CD14-positive monocyte (primary cell): ENCODE measurements around the gene FNDC3A. TPM values are rescaled to one million over a fixed set of nuclear protein-coding genes. Genes with fewer than 3 reads are reported as not detected.

Experiments
- DNase-seq, 3 donors: peaks; one replicate each; pipeline ENCODE4 v3.0.0-alpha.2; 2011 to 2022
- H2AFZ ChIP-seq: 2 replicates; pipeline ENCODE4 v1.6.0; 2012; ENCODE audit warnings: mild to moderate bottlenecking, low read depth, low read length, inconsistent platforms; ENCODE audit not compliant: insufficient read depth, poor library complexity, severe bottlenecking
- H3K27ac ChIP-seq, 2 donors: 1 replicate in 1 of 2; 2 replicates in 1 of 2; pipeline ENCODE4 v1.5.1; 2012 to 2013; ENCODE audit warnings: low read length in 2 of 2, control low read depth in 1 of 2, inconsistent platforms in 1 of 2, low read depth in 1 of 2, mild to moderate bottlenecking in 1 of 2
- H3K27me3 ChIP-seq, 2 donors: one replicate each; pipeline versions ENCODE4 v1.6.0 to v1.6.1; 2011 to 2013; ENCODE audit warnings: low read length in 2 of 2; ENCODE audit not compliant: control insufficient read depth in 2 of 2, insufficient read depth in 2 of 2
- H3K36me3 ChIP-seq, 2 donors: replicated peaks in 1 of 2; 1 replicate in 1 of 2; 2 replicates in 1 of 2; pipeline versions ENCODE4 v1.5.1 to v1.6.1; 2012 to 2013; ENCODE audit warnings: low read length in 2 of 2, control low read depth in 1 of 2, inconsistent platforms in 1 of 2, mild to moderate bottlenecking in 1 of 2; ENCODE audit not compliant: insufficient read depth in 2 of 2, control insufficient read depth in 1 of 2
- H3K4me1 ChIP-seq, 2 donors: 1 replicate in 1 of 2; 2 replicates in 1 of 2; pipeline versions ENCODE4 v1.5.1 to v1.6.1; 2012 to 2013; ENCODE audit warnings: low read length in 2 of 2, control low read depth in 1 of 2, inconsistent platforms in 1 of 2, mild to moderate bottlenecking in 1 of 2, moderate library complexity in 1 of 2; ENCODE audit not compliant: insufficient read depth in 2 of 2, control insufficient read depth in 1 of 2
- H3K4me2 ChIP-seq: replicated peaks from 2 replicates; pipeline ENCODE3; 2012; ENCODE audit warnings: low read length, moderate library complexity, mild to moderate bottlenecking; ENCODE audit not compliant: poor library complexity, severe bottlenecking; ENCODE audit errors: extremely low read depth
- H3K4me3 ChIP-seq, 3 experiments: fragments of 200-600 bp in 1 of 3; sonication (generic) in 1 of 3; replicated peaks in 1 of 3; 1 replicate in 2 of 3; 2 replicates in 1 of 3; pipeline ENCODE4 v1.5.1; 2011 to 2013; ENCODE audit warnings: low read length in 3 of 3, mild to moderate bottlenecking in 3 of 3, control low read depth in 2 of 3, low read depth in 2 of 3, inconsistent platforms in 1 of 3, moderate library complexity in 1 of 3
- H3K79me2 ChIP-seq: 2 replicates; pipeline ENCODE4 v1.6.0; 2012; ENCODE audit warnings: mild to moderate bottlenecking, control low read depth, inconsistent platforms, low read length, moderate library complexity; ENCODE audit not compliant: insufficient read depth
- H3K9ac ChIP-seq: 2 replicates; pipeline ENCODE4 v1.6.0; 2017; ENCODE audit warnings: low read length, mild to moderate bottlenecking; ENCODE audit not compliant: insufficient read depth, poor library complexity, severe bottlenecking
- H3K9me3 ChIP-seq, 2 donors: replicated peaks in 1 of 2; 1 replicate in 1 of 2; 2 replicates in 1 of 2; pipeline versions ENCODE4 v1.5.1 to v1.6.1; 2012 to 2013; ENCODE audit warnings: low read length in 2 of 2, control low read depth in 1 of 2; ENCODE audit not compliant: control insufficient read depth in 1 of 2, insufficient read depth in 1 of 2
- H4K20me1 ChIP-seq: 2 replicates; pipeline ENCODE4 v1.6.0; 2012; ENCODE audit warnings: mild to moderate bottlenecking, low read length, control low read depth, moderate library complexity; ENCODE audit not compliant: insufficient read depth
- H3K27ac Mint-ChIP-seq, 7 donors: one replicate each; pipeline ENCODE4 v1.8.0; 2020; ENCODE audit warnings: mild to moderate bottlenecking in 7 of 7, mixed read lengths in 7 of 7, moderate library complexity in 6 of 7, inconsistent platforms in 2 of 7
- H3K27me3 Mint-ChIP-seq, 3 donors: one replicate each; pipeline ENCODE4 v1.8.0; 2021 to 2022; ENCODE audit warnings: low read depth in 3 of 3, mild to moderate bottlenecking in 3 of 3, mixed read lengths in 3 of 3, moderate library complexity in 3 of 3, inconsistent platforms in 1 of 3
- H3K36me3 Mint-ChIP-seq, 2 donors: one replicate each; pipeline ENCODE4 v1.8.0; 2020; ENCODE audit warnings: mixed read lengths in 2 of 2, inconsistent platforms in 1 of 2, mild to moderate bottlenecking in 1 of 2
- H3K4me1 Mint-ChIP-seq: one replicate; pipeline ENCODE4 v1.8.0; 2020; ENCODE audit warnings: mild to moderate bottlenecking, mixed read lengths
- H3K4me3 Mint-ChIP-seq, 2 donors: one replicate each; pipeline ENCODE4 v1.8.0; 2020; ENCODE audit warnings: mild to moderate bottlenecking in 2 of 2, mixed read lengths in 2 of 2, moderate library complexity in 1 of 2
- H3K9me3 Mint-ChIP-seq, 7 donors: one replicate each; pipeline ENCODE4 v1.8.0; 2020 to 2022; ENCODE audit warnings: mixed read lengths in 7 of 7, mild to moderate bottlenecking in 6 of 7, moderate library complexity in 6 of 7, inconsistent platforms in 2 of 7
- WGBS: methylation state at CpG from one replicate; pipeline ENCODE4 v1.1.5; 2013; ENCODE audit warnings: missing lambda C conversion rate; ENCODE audit not compliant: insufficient coverage; 5-methylcytosine and 5-hydroxymethylcytosine counted together
- intact Hi-C, 2 donors: fragments of 100-400 bp; cut with micrococcal nuclease; formaldehyde crosslinking; loops; one replicate each; pipeline versions ENCODE4 v1.15.0 to v1.15.1; 2023
- polyA plus RNA-seq, 3 donors: library from polyadenylated mRNA; depleted of rRNA in 1 of 3; unstranded in 2 of 3; stranded (reverse) in 1 of 3; fragments of 300-500 nt in 2 of 3; fragments of >200 nt in 1 of 3; fragmentation: Illumina TruSeq in 2 of 3; gene quantifications; 1 replicate in 2 of 3; 2 replicates in 1 of 3; pipeline ENCODE4 v1.2.3, GENCODE V29; 2012 to 2021
- TF ChIP-seq, protein P1 (sequence below): fragments of 200-600 bp; IDR thresholded peaks from one replicate; pipeline ENCODE4 v1.8.0; 2022; ENCODE audit warnings: antibody characterized with exemption, mild to moderate bottlenecking

The FNDC3A gene
- polyA plus RNA-seq, 3 donors = 8.3 to 27.0 (median 12.0) TPM

DNA sequence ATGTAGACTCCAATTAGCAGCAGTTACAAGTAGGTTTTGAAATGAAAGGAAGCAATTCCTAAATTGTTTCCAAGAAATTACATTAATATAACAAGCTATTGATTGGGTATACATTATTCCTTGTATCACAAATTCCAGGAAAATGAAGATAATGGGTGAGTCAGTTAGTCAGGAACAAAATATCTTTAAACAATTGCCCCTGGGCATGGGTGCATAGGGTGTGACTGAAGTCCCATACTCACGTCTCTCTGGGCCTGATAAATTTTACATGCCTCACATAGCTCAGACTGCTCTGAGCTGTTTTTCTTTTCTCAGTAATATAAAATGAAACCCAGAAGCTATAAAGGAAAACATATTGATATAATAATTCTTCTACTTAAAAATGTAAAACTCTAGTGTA, 87.8 kb downstream of the FNDC3A start:
- H3K79me2 ChIP-seq = no peaks in the 10 kb centered on the region
- no peaks in the 10 kb centered on the region for H3K9me3 ChIP-seq
- WGBS = no CpG with 5 or more reads among the region's 1 CpG
- no peak for DNase-seq
- no peak overlapping the region for H3K9ac ChIP-seq
- H3K36me3 ChIP-seq = peaks cover 0 to 5% of the 10 kb centered on the region in 2 donors
- peaks cover 3 to 10% of the 10 kb centered on the region in 2 donors for H3K4me1 ChIP-seq
- Mint-ChIP-seq H3K27ac (no peak overlapping the region), H3K4me3 (no peak overlapping the region), H3K27me3 (peaks cover 0 to 2% (median 0%) of the 10 kb centered on the region in 3 donors), H3K36me3 (peaks cover 10 to 26% of the 10 kb centered on the region in 2 donors), H3K9me3 (peaks cover 0 to 3% (median 0%) of the 10 kb centered on the region in 7 donors), H3K4me1 (peaks cover 13% of the 10 kb centered on the region)
- no peak overlapping the region for H3K27ac ChIP-seq
- no peaks in the 10 kb centered on the region for H3K27me3 ChIP-seq
- peaks cover 6% of the 10 kb centered on the region for H4K20me1 ChIP-seq
- no peak overlapping the region for H2AFZ ChIP-seq
- intact Hi-C loops = no loop called here
- no peak overlapping the region for H3K4me3 ChIP-seq
- H3K4me2 ChIP-seq = no peak overlapping the region
- TF ChIP-seq, protein P1, sequence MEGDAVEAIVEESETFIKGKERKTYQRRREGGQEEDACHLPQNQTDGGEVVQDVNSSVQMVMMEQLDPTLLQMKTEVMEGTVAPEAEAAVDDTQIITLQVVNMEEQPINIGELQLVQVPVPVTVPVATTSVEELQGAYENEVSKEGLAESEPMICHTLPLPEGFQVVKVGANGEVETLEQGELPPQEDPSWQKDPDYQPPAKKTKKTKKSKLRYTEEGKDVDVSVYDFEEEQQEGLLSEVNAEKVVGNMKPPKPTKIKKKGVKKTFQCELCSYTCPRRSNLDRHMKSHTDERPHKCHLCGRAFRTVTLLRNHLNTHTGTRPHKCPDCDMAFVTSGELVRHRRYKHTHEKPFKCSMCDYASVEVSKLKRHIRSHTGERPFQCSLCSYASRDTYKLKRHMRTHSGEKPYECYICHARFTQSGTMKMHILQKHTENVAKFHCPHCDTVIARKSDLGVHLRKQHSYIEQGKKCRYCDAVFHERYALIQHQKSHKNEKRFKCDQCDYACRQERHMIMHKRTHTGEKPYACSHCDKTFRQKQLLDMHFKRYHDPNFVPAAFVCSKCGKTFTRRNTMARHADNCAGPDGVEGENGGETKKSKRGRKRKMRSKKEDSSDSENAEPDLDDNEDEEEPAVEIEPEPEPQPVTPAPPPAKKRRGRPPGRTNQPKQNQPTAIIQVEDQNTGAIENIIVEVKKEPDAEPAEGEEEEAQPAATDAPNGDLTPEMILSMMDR = no peak

DNA sequence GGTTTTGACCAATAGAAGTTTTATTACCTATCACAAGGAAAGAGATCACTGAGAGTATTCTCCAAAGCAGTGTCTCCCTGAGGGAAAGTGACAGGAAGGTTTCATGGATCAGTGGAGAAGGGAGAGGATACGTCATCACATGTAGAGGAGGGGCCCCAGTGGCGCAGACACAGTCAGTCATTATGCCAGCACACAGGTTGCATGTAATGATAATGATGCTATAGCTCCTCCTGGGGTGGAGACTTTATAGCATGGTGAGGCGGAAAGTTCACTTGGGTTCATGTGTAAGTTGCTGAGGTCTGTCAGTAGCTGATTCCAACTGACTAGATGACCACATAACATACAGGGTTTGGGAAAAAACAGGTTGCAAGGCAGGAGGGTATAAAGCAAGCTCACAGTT, 88.8 kb downstream of the FNDC3A start:
- peaks cover 2 to 23% of the 10 kb centered on the region in 2 donors for H3K36me3 Mint-ChIP-seq
- peaks cover 13% of the 10 kb centered on the region for H3K4me1 Mint-ChIP-seq
- Histone ChIP-seq H2AFZ (no peak overlapping the region), H3K4me2 (no peak overlapping the region), H3K36me3 (no peaks in the 10 kb centered on the region), H3K9ac (no peak overlapping the region), H3K27me3 (no peaks in the 10 kb centered on the region), H3K9me3 (no peaks in the 10 kb centered on the region), H3K4me3 (no peak overlapping the region), H4K20me1 (peaks cover 6% of the 10 kb centered on the region), H3K79me2 (no peaks in the 10 kb centered on the region), H3K27ac (no peak overlapping the region), H3K4me1 (peaks cover 3 to 10% of the 10 kb centered on the region in 2 donors)
- H3K27ac Mint-ChIP-seq = peak overlapping the region in 1 of 7 donors; percentile 26
- H3K4me3 Mint-ChIP-seq = no peak overlapping the region
- H3K27me3 Mint-ChIP-seq = peaks cover 0 to 2% (median 0%) of the 10 kb centered on the region in 3 donors
- intact Hi-C loops = no loop called here
- TF ChIP-seq, protein P1 = no peak
- 100% methylated on average over 1 of the region's 3 CpGs for WGBS
- no peak for DNase-seq
- peaks cover 0 to 3% (median 0%) of the 10 kb centered on the region in 7 donors for H3K9me3 Mint-ChIP-seq
